Stomach smooth muscle (tissue), 2 donors: Measurements from ENCODE around the gene RAPH1.

Experiments
- H3K27ac ChIP-seq: one replicate; pipeline ENCODE4 v1.7.0; 2013; ENCODE audit warnings: mild to moderate bottlenecking, low read length, inconsistent platforms
- H3K27me3 ChIP-seq, 2 donors: one replicate each; pipeline ENCODE4 v1.7.0; 2013; ENCODE audit warnings: low read length in 2 of 2; ENCODE audit not compliant: insufficient read depth in 2 of 2, control insufficient read depth in 1 of 2
- H3K36me3 ChIP-seq, 2 donors: one replicate each; pipeline ENCODE4 v1.7.0; 2013; ENCODE audit warnings: low read length in 2 of 2; ENCODE audit not compliant: control insufficient read depth in 2 of 2, insufficient read depth in 2 of 2
- H3K4me1 ChIP-seq: one replicate; pipeline ENCODE4 v1.7.0; 2013; ENCODE audit warnings: low read length; ENCODE audit not compliant: control insufficient read depth, insufficient read depth
- H3K4me3 ChIP-seq, 2 donors: one replicate each; pipeline ENCODE4 v1.7.0; 2013; ENCODE audit warnings: low read length in 2 of 2
- H3K9ac ChIP-seq, 2 donors: one replicate each; pipeline ENCODE4 v1.7.0; 2013; ENCODE audit warnings: low read length in 2 of 2, mild to moderate bottlenecking in 1 of 2
- H3K9me3 ChIP-seq, 2 donors: one replicate each; pipeline ENCODE4 v1.7.0; 2013; ENCODE audit warnings: low read length in 2 of 2; ENCODE audit not compliant: control insufficient read depth in 2 of 2
- donor health status: healthy.
- donor health status: Pancreatic carcinoma.

RAPH1 gene

DNA sequence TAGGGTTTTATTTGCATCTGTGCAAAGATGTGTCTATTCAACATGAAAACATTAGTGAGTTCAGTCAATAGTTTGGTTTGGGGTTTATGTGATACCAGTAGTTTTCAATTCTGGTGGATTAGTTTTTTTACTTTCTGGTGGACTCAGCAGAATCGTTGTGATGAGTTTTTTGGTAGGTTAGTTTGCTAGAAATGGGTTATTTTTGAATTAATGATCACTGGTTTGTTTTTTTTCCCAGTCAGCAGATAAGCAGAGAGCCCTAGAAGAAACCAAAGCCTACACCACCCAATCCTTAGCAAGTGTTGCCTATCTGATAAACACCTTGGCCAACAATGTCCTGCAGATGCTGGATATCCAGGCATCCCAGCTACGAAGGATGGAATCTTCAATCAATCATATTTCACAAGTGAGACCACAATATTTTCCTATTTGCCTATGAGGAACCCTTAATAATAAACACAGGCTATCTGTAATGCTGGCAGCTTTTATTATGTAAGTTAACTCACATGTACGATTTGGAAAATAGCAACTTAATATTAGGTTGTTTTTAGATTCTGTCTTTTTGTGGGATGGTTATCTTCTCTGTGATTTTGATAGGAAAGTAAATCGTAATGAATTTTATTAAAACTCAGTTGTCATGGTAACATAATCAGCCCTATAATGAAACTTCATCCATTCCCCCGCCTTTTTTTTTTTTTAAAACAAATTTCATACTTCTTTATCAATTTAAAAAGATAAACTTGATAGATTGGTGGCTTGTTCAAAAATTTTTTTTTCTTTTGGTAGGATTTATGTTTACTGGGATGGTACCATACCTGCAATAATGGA lies 168.2 kb downstream of the RAPH1 start:
- H3K27me3 ChIP-seq: no peaks in the 10 kb centered on the region
- no peaks in the 10 kb centered on the region for H3K9me3 ChIP-seq
- H3K36me3 ChIP-seq: no peaks in the 10 kb centered on the region
- H3K9ac ChIP-seq: no peak overlapping the region
- H3K4me3 ChIP-seq: no peak overlapping the region
- H3K4me1 ChIP-seq: no peaks in the 10 kb centered on the region
- H3K27ac ChIP-seq: no peak overlapping the region

GRCh38 chr2:203361922-203362321 lies 173.2 kb downstream of the RAPH1 start:
- no peaks in the 10 kb centered on the region for H3K27me3 ChIP-seq
- peaks cover 4% of the 10 kb centered on the region for H3K4me1 ChIP-seq
- no peak overlapping the region for H3K27ac ChIP-seq
- no peak overlapping the region for H3K4me3 ChIP-seq
- no peaks in the 10 kb centered on the region for H3K9me3 ChIP-seq
- no peak overlapping the region for H3K9ac ChIP-seq
- H3K36me3 ChIP-seq: no peaks in the 10 kb centered on the region

GRCh38 chr2:203361495-203361894 lies 173.6 kb downstream of the RAPH1 start:
- H3K9me3 ChIP-seq: no peaks in the 10 kb centered on the region
- no peak overlapping the region for H3K9ac ChIP-seq
- H3K4me1 ChIP-seq: peaks cover 4% of the 10 kb centered on the region
- no peak overlapping the region for H3K27ac ChIP-seq
- no peaks in the 10 kb centered on the region for H3K27me3 ChIP-seq
- no peak overlapping the region for H3K4me3 ChIP-seq
- H3K36me3 ChIP-seq: no peaks in the 10 kb centered on the region

DNA sequence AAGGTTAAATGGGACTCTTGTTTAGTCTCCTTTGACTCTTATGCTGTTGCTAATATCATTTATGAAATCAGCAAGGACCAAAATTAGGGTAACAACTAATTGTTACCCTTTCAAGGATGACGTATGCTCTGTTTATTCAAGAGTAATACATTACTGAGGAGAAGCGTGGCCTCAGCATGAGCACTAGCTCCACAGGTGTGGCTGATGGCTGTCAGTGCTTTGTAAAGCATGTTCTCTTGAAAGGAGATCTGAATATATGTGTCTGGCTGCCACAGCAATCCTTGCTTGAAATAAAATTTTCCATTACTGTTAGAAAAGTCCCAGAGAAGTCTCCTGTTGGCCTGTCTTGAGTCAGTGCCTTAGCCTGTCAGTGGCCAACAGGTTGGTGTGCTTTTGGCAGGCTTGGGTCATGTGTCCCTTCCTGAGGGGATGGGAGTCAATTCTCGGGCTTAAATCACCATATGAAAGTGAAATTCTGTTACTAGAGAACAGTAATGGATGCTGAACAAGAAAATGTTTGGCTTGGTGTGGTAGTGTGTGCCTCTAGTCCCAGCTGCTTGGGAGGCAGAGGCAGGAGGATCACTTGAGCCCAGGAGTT lies 174.2 kb downstream of the RAPH1 start:
- H3K27ac ChIP-seq: no peak overlapping the region
- no peaks in the 10 kb centered on the region for H3K27me3 ChIP-seq
- H3K36me3 ChIP-seq: no peaks in the 10 kb centered on the region
- H3K9me3 ChIP-seq: no peaks in the 10 kb centered on the region
- no peak overlapping the region for H3K4me3 ChIP-seq
- no peak overlapping the region for H3K9ac ChIP-seq
- peaks cover 4% of the 10 kb centered on the region for H3K4me1 ChIP-seq

DNA sequence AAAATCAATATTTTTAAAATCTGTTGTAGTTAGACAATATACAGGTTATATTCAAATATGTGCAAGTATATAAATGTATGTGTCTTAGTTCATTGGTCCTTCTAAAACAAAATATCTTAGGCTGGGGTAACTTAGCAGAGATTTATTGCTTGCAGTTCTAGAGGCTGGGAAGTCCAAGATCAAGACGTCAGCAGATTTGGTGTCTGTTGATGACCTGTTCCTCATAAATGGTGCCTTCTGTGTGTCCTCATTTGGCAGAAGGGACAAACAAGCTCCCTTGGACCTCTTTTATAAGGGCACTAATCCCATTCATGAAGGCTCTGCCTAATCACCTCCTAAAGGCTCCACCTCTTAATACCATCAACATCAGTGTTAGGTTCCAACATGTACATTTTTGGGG lies 175.7 kb downstream of the RAPH1 start:
- peaks cover 4% of the 10 kb centered on the region for H3K4me1 ChIP-seq
- H3K9me3 ChIP-seq: no peaks in the 10 kb centered on the region
- no peak overlapping the region for H3K4me3 ChIP-seq
- H3K27me3 ChIP-seq: no peaks in the 10 kb centered on the region
- H3K36me3 ChIP-seq: no peaks in the 10 kb centered on the region
- H3K27ac ChIP-seq: no peak overlapping the region
- no peak overlapping the region for H3K9ac ChIP-seq

DNA sequence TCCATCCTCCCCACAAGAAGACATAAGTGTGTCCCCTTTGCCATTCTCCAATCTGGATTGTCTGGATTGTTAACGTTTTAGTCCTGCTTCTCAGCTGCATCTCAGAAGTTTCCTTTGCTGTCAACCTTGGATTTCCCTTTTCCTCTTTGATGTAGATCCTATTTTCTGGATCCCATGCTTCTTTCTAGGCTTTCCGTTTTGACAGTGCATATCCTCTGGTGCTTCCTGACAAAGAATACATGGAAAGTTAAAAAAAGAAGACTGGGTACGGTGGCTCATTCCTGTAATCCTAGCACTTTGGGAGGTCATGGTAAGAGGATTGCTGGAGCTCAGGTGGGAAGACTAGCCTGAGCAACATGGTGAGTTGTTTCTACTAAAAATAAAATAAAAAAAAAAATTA lies 180.1 kb downstream of the RAPH1 start:
- Histone ChIP-seq H3K4me1 (no peaks in the 10 kb centered on the region), H3K27me3 (no peaks in the 10 kb centered on the region), H3K4me3 (no peak overlapping the region), H3K27ac (no peak overlapping the region), H3K36me3 (peaks cover 3% of the 10 kb centered on the region in 2 donors), H3K9ac (no peak overlapping the region), H3K9me3 (no peaks in the 10 kb centered on the region)

- H3K9ac ChIP-seq: no peak overlapping the region
Measured at GRCh38 chr2:203352604-203353255, 182.4 kb downstream of the RAPH1 start.

DNA sequence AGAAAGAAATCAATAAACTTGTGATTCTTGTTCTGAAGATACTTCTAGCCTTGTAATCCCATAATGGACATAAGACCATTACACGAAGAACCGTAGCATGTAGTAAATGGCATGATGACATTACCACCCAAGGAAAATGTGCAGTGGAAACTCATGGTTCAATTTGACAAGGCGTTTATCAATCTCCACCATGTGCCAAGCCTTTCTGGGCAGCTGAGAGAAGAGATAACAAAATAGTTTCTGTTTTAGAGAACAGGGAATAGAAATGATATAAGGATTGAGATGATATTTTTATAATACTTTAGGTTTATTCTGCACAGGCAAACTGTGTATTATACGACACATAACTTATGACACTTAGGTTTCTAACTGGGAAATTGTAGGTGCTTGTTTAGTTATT lies 187.7 kb downstream of the RAPH1 start:
- Histone ChIP-seq H3K36me3 (peaks cover 6 to 11% of the 10 kb centered on the region in 2 donors), H3K4me3 (no peak overlapping the region), H3K27ac (no peak overlapping the region), H3K9me3 (no peaks in the 10 kb centered on the region), H3K4me1 (no peaks in the 10 kb centered on the region), H3K9ac (no peak overlapping the region), H3K27me3 (no peaks in the 10 kb centered on the region)

More at GRCh38 chr2:203352604-203353255, 182.4 kb downstream of the RAPH1 start:
- Histone ChIP-seq H3K36me3 (peaks cover 3% of the 10 kb centered on the region in 2 donors), H3K27me3 (no peaks in the 10 kb centered on the region), H3K4me3 (no peak overlapping the region), H3K4me1 (no peaks in the 10 kb centered on the region), H3K9me3 (no peaks in the 10 kb centered on the region), H3K27ac (no peak overlapping the region)

- no peak overlapping the region for H3K4me3 ChIP-seq
Measured at GRCh38 chr2:203346612-203347011, 188.5 kb downstream of the RAPH1 start.

DNA sequence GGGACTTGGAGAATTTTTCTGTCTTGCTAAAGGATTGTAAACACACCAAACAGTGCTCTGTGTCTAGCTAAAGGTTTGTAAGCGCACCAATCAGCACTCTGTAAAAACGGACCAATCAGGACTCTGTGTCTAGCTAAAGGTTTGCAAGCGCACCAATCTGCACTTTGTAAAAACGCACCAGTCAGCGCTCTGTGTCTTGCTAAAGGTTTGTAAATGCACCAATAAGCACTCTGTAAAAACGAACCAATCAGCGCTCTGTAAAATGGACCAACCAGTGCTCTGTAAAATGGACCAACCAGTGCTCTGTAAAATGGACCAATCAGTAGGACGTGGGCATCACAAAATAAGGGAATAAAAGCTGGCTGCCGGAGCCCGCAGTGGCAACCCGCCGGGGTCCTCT lies 190.4 kb downstream of the RAPH1 start:
- H3K4me3 ChIP-seq: no peak overlapping the region
- H3K27me3 ChIP-seq: no peaks in the 10 kb centered on the region
- H3K9me3 ChIP-seq: no peaks in the 10 kb centered on the region
- H3K36me3 ChIP-seq: peaks cover 3 to 8% of the 10 kb centered on the region in 2 donors
- H3K4me1 ChIP-seq: peaks cover 7% of the 10 kb centered on the region
- no peak overlapping the region for H3K27ac ChIP-seq
- no peak overlapping the region for H3K9ac ChIP-seq

More at GRCh38 chr2:203346612-203347011, 188.5 kb downstream of the RAPH1 start:
- no peaks in the 10 kb centered on the region for H3K27me3 ChIP-seq
- peaks cover 5 to 8% of the 10 kb centered on the region in 2 donors for H3K36me3 ChIP-seq
- H3K27ac ChIP-seq: no peak overlapping the region
- H3K9me3 ChIP-seq: no peaks in the 10 kb centered on the region
- H3K4me1 ChIP-seq: no peaks in the 10 kb centered on the region
- H3K9ac ChIP-seq: no peak overlapping the region
